IMR-90 (cell line): ENCODE results near the gene KRT78. TPM values are rescaled to one million over a fixed set of nuclear protein-coding genes. Genes with fewer than 3 reads are reported as not detected.

Experiments
- ATAC-seq: fragments of 200-7000 bp; cut with Tn5 transposase; 2 replicates; pipeline ENCODE4 v1.9.1; 2020; ENCODE audit warnings: low read depth, mild to moderate bottlenecking, moderate library complexity
- BruUV-seq: library from RNA; stranded (reverse); fragments of 400-500 nt; replicated peaks from 2 replicates; lab custom pipeline; 2021; lab: Mats Ljungman, UMichigan
- CTCF ChIA-PET: fragments of 300-600 bp; formaldehyde crosslinking; extraction: SDS; loops from one replicate; lab custom pipeline; 2021; ENCODE audit warnings: antibody characterized with exemption; lab: Yijun Ruan, JAX
- POLR2A ChIA-PET: fragments of 300-600 bp; sonication (Branson Sonifier 250); formaldehyde crosslinking; loops from one replicate; lab custom pipeline; 2022; ENCODE audit warnings: antibody characterized with exemption; ENCODE audit not compliant: unreplicated experiment; lab: Charles Lee
- DNase-seq: peaks from one replicate; pipeline ENCODE4 v3.0.0; 2013
- H2AFZ ChIP-seq: replicated peaks from 2 replicates; pipeline ENCODE3; 2013; ENCODE audit warnings: low read length, mild to moderate bottlenecking; ENCODE audit not compliant: poor library complexity
- H2AK5ac ChIP-seq: 2 replicates; pipeline ENCODE4 v1.6.1; 2013; ENCODE audit warnings: low read depth, low read length, inconsistent platforms
- H2AK9ac ChIP-seq: replicated peaks from 2 replicates; pipeline ENCODE3; 2013; ENCODE audit warnings: mild to moderate bottlenecking, low read depth, low read length, moderate library complexity; ENCODE audit not compliant: poor library complexity
- H2BK120ac ChIP-seq: 2 replicates; pipeline ENCODE4 v1.6.1; 2013; ENCODE audit warnings: low read depth, low read length, inconsistent platforms
- H2BK15ac ChIP-seq: 3 replicates; pipeline ENCODE4 v1.6.1; 2013; ENCODE audit warnings: low read depth, low read length, inconsistent platforms
- H2BK20ac ChIP-seq: 2 replicates; pipeline ENCODE4 v1.6.1; 2013; ENCODE audit warnings: low read depth, mild to moderate bottlenecking, inconsistent platforms, low read length, moderate library complexity
- H2BK5ac ChIP-seq: 2 replicates; pipeline ENCODE4 v1.6.1; 2013; ENCODE audit warnings: mild to moderate bottlenecking, low read depth, low read length, inconsistent platforms; ENCODE audit not compliant: poor library complexity, severe bottlenecking
- H3K14ac ChIP-seq: replicated peaks from 2 replicates; pipeline ENCODE4 v1.6.1; 2013; ENCODE audit warnings: low read depth, low read length, inconsistent platforms
- H3K18ac ChIP-seq: 2 replicates; pipeline ENCODE4 v1.6.1; 2013; ENCODE audit warnings: low read depth, low read length, control low read depth
- H3K23ac ChIP-seq: 2 replicates; pipeline ENCODE4 v1.6.1; 2013; ENCODE audit warnings: low read depth, low read length, inconsistent platforms
- H3K27ac ChIP-seq: 2 replicates; pipeline ENCODE4 v1.5.1; 2013; ENCODE audit warnings: mild to moderate bottlenecking, control low read depth, low read length; ENCODE audit not compliant: insufficient read depth
- H3K27me3 ChIP-seq: 2 replicates; pipeline ENCODE4 v1.6.1; 2013; ENCODE audit warnings: low read length; ENCODE audit not compliant: control insufficient read depth, insufficient read depth
- H3K36me3 ChIP-seq: 2 replicates; pipeline ENCODE4 v1.6.1; 2013; ENCODE audit warnings: low read length, mixed read lengths; ENCODE audit not compliant: control insufficient read depth, insufficient read depth
- H3K4ac ChIP-seq: 2 replicates; pipeline ENCODE4 v1.6.1; 2013; ENCODE audit warnings: low read depth, low read length, inconsistent platforms
- H3K4me1 ChIP-seq: 2 replicates; pipeline ENCODE4 v1.6.1; 2013; ENCODE audit warnings: low read length, mixed read lengths; ENCODE audit not compliant: control insufficient read depth, insufficient read depth
- H3K4me2 ChIP-seq: 2 replicates; pipeline ENCODE4 v1.6.1; 2013; ENCODE audit warnings: low read depth, mild to moderate bottlenecking, control low read depth, low read length, moderate library complexity
- H3K4me3 ChIP-seq: 2 replicates; pipeline ENCODE4 v1.5.1; 2013; ENCODE audit warnings: low read depth, mild to moderate bottlenecking, control low read depth, low read length, moderate library complexity; ENCODE audit not compliant: insufficient read depth
- H3K56ac ChIP-seq: 2 replicates; pipeline ENCODE4 v1.6.1; 2013; ENCODE audit warnings: low read length, inconsistent platforms; ENCODE audit not compliant: insufficient read depth; ENCODE audit errors: extremely low read depth
- H3K79me1 ChIP-seq, 2 experiments: 2 replicates each; pipeline ENCODE4 v1.6.1; 2013; ENCODE audit warnings: low read length in 2 of 2, inconsistent platforms in 1 of 2, low read depth in 1 of 2
- H3K9ac ChIP-seq: 2 replicates; pipeline ENCODE4 v1.6.1; 2013; ENCODE audit warnings: low read depth, low read length, control low read depth
- H3K9me1 ChIP-seq: 2 replicates; pipeline ENCODE4 v1.6.1; 2013; ENCODE audit warnings: low read length, inconsistent platforms; ENCODE audit not compliant: insufficient read depth
- H3K9me3 ChIP-seq: 2 replicates; pipeline ENCODE4 v1.6.1; 2013; ENCODE audit warnings: low read length; ENCODE audit not compliant: control insufficient read depth, insufficient read depth
- H4K20me1 ChIP-seq: 2 replicates; pipeline ENCODE4 v1.6.1; 2013; ENCODE audit warnings: low read length, inconsistent platforms; ENCODE audit not compliant: insufficient read depth
- H4K5ac ChIP-seq: 2 replicates; pipeline ENCODE4 v1.6.1; 2013; ENCODE audit warnings: mild to moderate bottlenecking, low read depth, low read length, control low read depth
- H4K8ac ChIP-seq, 2 experiments: 2 replicates each; pipeline ENCODE4 v1.6.1; 2013; ENCODE audit warnings: low read depth in 2 of 2, low read length in 2 of 2, control low read depth in 1 of 2, inconsistent platforms in 1 of 2
- H4K91ac ChIP-seq: 2 replicates; pipeline ENCODE4 v1.6.1; 2013; ENCODE audit warnings: low read depth, low read length, inconsistent platforms; ENCODE audit not compliant: insufficient read depth
- BHLHE40 ChIP-seq: fragments of 150-350 bp; IDR thresholded peaks from 2 replicates; pipeline ENCODE4 v1.6.1; 2016; ENCODE audit warnings: mild to moderate bottlenecking, low read depth, low read length
- CEBPB ChIP-seq: IDR thresholded peaks from 2 replicates; pipeline ENCODE4 v1.6.1; 2012; ENCODE audit warnings: low read depth, low read length, improper control_type of control experiment
- MAFK ChIP-seq: IDR thresholded peaks from 2 replicates; pipeline ENCODE4 v1.6.1; 2012; ENCODE audit warnings: low read depth, low read length, improper control_type of control experiment
- RAD21 ChIP-seq: IDR thresholded peaks from 2 replicates; pipeline ENCODE4 v1.6.1; 2012; ENCODE audit warnings: low read length, improper control_type of control experiment
- RFX5 ChIP-seq: IDR thresholded peaks from 2 replicates; pipeline ENCODE4 v1.8.0; 2012; ENCODE audit warnings: low read depth, mild to moderate bottlenecking, low read length, moderate library complexity
- SMC3 ChIP-seq: fragments of 150-350 bp; IDR thresholded peaks from 2 replicates; pipeline ENCODE4 v1.6.1; 2016; ENCODE audit warnings: low read depth, mild to moderate bottlenecking, antibody characterized with exemption, low read length, moderate library complexity
- WGBS, 2 experiments: methylation state at CpG; one replicate each; pipeline versions ENCODE4 v1.1.5 to v1.1.7; 2013; ENCODE audit warnings: missing lambda C conversion rate in 2 of 2; ENCODE audit not compliant: insufficient read length in 1 of 2; ENCODE audit errors: extremely low coverage in 2 of 2; 5-methylcytosine and 5-hydroxymethylcytosine counted together
- dilution Hi-C: fragments of 300-500 bp; cut with HindIII; formaldehyde crosslinking; loops from one replicate; pipeline ENCODE4 v1.14.3; 2018; ENCODE audit warnings: low sequenced_read_pairs; ENCODE audit not compliant: unreplicated experiment
- in situ Hi-C: fragments of 300-500 bp; cut with MboI; formaldehyde crosslinking; loops from 3 replicates; pipeline ENCODE4 v1.14.3; 2019; ENCODE audit warnings: low sequenced_read_pairs, inconsistent platforms, mixed read lengths
- intact Hi-C: fragments of 100-400 bp; cut with micrococcal nuclease; formaldehyde crosslinking; loops from 2 replicates; pipeline ENCODE4 v1.10.0; 2022
- polyA plus RNA-seq, 3 experiments: library from polyadenylated mRNA; depleted of rRNA; stranded (reverse); fragments of >200 nt; gene quantifications; 2 replicates each; pipeline ENCODE4 v1.2.3, GENCODE V29; 2012; ENCODE audit warnings: low replicate concordance in 1 of 3
- total RNA-seq: library from RNA; depleted of rRNA; stranded (reverse); fragments of >200 nt; gene quantifications from 2 replicates; pipeline ENCODE4 v1.2.3, GENCODE V29; 2012
- TF ChIP-seq, protein P1 (sequence below): fragments of 150-350 bp; IDR thresholded peaks from 2 replicates; pipeline ENCODE4 v1.6.1; 2017; ENCODE audit warnings: mild to moderate bottlenecking, antibody characterized with exemption, low read length, low read depth

Gene KRT78
- total and polyA plus RNA-seq, 2 of the 4 experiments (the other 2 are of a cell fraction), result not detected

GRCh38 chr12:52789637-52790426, 59.0 kb downstream of the KRT78 start:
- Histone ChIP-seq H2AK5ac (no peak overlapping the region), H2BK20ac (no peak overlapping the region), H2BK120ac (no peak overlapping the region), H3K27me3 (peaks cover 46% of the 10 kb centered on the region), H4K91ac (no peak overlapping the region), H3K79me1 (no peaks in the 10 kb centered on the region), H2AK9ac (no peak overlapping the region), H4K5ac (no peak overlapping the region), H3K9ac (no peak overlapping the region), H4K20me1 (no peaks in the 10 kb centered on the region), H3K4me2 (no peak overlapping the region), H3K18ac (no peak overlapping the region), H3K9me3 (no peaks in the 10 kb centered on the region), H4K8ac (no peak overlapping the region), H3K36me3 (no peaks in the 10 kb centered on the region), H3K4me3 (no peak overlapping the region), H3K23ac (no peak overlapping the region), H2AFZ (peak overlapping the region; percentile 64), H3K14ac (no peak overlapping the region), H2BK15ac (no peak overlapping the region), H3K9me1 (no peaks in the 10 kb centered on the region), H3K4ac (no peak overlapping the region), H3K4me1 (no peaks in the 10 kb centered on the region), H3K27ac (no peak overlapping the region), H3K56ac (no peak overlapping the region), H2BK5ac (no peak overlapping the region)
- DNase-seq (no peak), ATAC-seq (no peak)
- ChIA-PET POLR2A (no interaction called here), CTCF (no interaction called here)
- BruUV-seq, result no TSS peak
- 36% methylated on average over 22 of the region's 50 CpGs; no CpG with 5 or more reads in 1 of the 2 experiments for WGBS, 2 experiments
- TF ChIP-seq RAD21, result no peak
- TF ChIP-seq BHLHE40, result no peak
- TF ChIP-seq SMC3, result no peak
- no peak for TF ChIP-seq MAFK
- TF ChIP-seq, protein P1, sequence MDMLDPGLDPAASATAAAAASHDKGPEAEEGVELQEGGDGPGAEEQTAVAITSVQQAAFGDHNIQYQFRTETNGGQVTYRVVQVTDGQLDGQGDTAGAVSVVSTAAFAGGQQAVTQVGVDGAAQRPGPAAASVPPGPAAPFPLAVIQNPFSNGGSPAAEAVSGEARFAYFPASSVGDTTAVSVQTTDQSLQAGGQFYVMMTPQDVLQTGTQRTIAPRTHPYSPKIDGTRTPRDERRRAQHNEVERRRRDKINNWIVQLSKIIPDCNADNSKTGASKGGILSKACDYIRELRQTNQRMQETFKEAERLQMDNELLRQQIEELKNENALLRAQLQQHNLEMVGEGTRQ, result no peak
- TF ChIP-seq RFX5, result no peak
- no peak for TF ChIP-seq CEBPB
- dilution Hi-C loops, result no loop called here
- intact Hi-C loops, result no loop called here
- in situ Hi-C loops, result no loop called here
